ENCODE results near the gene COL19A1.

GRCh38 chr6:69883551-69883950 is 17.2 kb downstream of the COL19A1 start:
- TF ChIP-seq POLR2AphosphoS5 (IDR thresholded peaks at IDR 0.05; ENCODE audit: borderline replicate concordance, low read depth, low read length): no peak
- no peak for TF ChIP-seq EZH2 (IDR thresholded peaks at IDR 0.05)
